Measurements from ENCODE around the gene CPA5. TPM values are rescaled to one million over a fixed set of nuclear protein-coding genes. Genes with fewer than 3 reads are reported as not detected.

Gene CPA5
- total RNA-seq, 1 experiment from 2014 or later: not detected

- Mint-ChIP-seq H3K4me3 (ENCODE audit: low read depth, unreplicated experiment) (no peak overlapping the region), H3K27me3 (ENCODE audit: unreplicated experiment) (no peaks in the 10 kb centered on the region), H3K4me1 (ENCODE audit: low read depth, unreplicated experiment) (no peaks in the 10 kb centered on the region), H3K36me3 (ENCODE audit: insufficient read depth, unreplicated experiment) (no peaks in the 10 kb centered on the region), H3K27ac (ENCODE audit: unreplicated experiment) (no peak overlapping the region), H3K9me3 (ENCODE audit: low read depth, unreplicated experiment) (no peaks in the 10 kb centered on the region)
- DNase-seq: no peak
- intact Hi-C loops (cut with micrococcal nuclease; ENCODE audit: unreplicated experiment): no loop called here
- CTCF ChIA-PET: interaction anchor here (0.6 kb wide), 1 partner anchor 23 kb away, joined by 8 read pairs; no protein-coding TSS in a partner anchor
- no peak for TF ChIP-seq CTCF (IDR thresholded peaks at IDR 0.05; ENCODE audit: unreplicated experiment)
- BruUV-seq (replicated peaks): no TSS peak
Measured at GRCh38 chr7:130405003-130405402, 60.4 kb downstream of the CPA5 start.

- no peak for TF ChIP-seq CTCF (IDR thresholded peaks at IDR 0.05; ENCODE audit: unreplicated experiment)
- no peak overlapping the region for H3K4me3 Mint-ChIP-seq (ENCODE audit: low read depth, unreplicated experiment)
- H3K4me1 Mint-ChIP-seq (ENCODE audit: low read depth, unreplicated experiment): no peaks in the 10 kb centered on the region
Measured at GRCh38 chr7:130409067-130409711, 64.6 kb downstream of the CPA5 start.

GRCh38 chr7:130409712-130410072, 65.1 kb downstream of the CPA5 start:
- DNase-seq: no peak
- BruUV-seq (replicated peaks): no TSS peak
- no peaks in the 10 kb centered on the region for H3K9me3 Mint-ChIP-seq (ENCODE audit: low read depth, unreplicated experiment)
- no peak overlapping the region for H3K4me3 Mint-ChIP-seq (ENCODE audit: low read depth, unreplicated experiment)
- no peak overlapping the region for H3K27ac Mint-ChIP-seq (ENCODE audit: unreplicated experiment)
- intact Hi-C loops (cut with micrococcal nuclease; ENCODE audit: unreplicated experiment): no loop called here
- no peaks in the 10 kb centered on the region for H3K4me1 Mint-ChIP-seq (ENCODE audit: low read depth, unreplicated experiment)
- no peaks in the 10 kb centered on the region for H3K36me3 Mint-ChIP-seq (ENCODE audit: insufficient read depth, unreplicated experiment)
- CTCF ChIA-PET: no interaction called here
- H3K27me3 Mint-ChIP-seq (ENCODE audit: unreplicated experiment): no peaks in the 10 kb centered on the region
- no peak for TF ChIP-seq CTCF (IDR thresholded peaks at IDR 0.05; ENCODE audit: unreplicated experiment)

More at GRCh38 chr7:130409067-130409711, 64.6 kb downstream of the CPA5 start:
- Mint-ChIP-seq H3K9me3 (ENCODE audit: low read depth, unreplicated experiment) (no peaks in the 10 kb centered on the region), H3K36me3 (ENCODE audit: insufficient read depth, unreplicated experiment) (no peaks in the 10 kb centered on the region), H3K27me3 (ENCODE audit: unreplicated experiment) (no peaks in the 10 kb centered on the region), H3K27ac (ENCODE audit: unreplicated experiment) (no peak overlapping the region)
- DNase-seq: no peak
- intact Hi-C loops (cut with micrococcal nuclease; ENCODE audit: unreplicated experiment): no loop called here
- CTCF ChIA-PET: no interaction called here
- no TSS peak for BruUV-seq (replicated peaks)

GRCh38 chr7:130410868-130411541, 66.4 kb downstream of the CPA5 start:
- Mint-ChIP-seq H3K27me3 (ENCODE audit: unreplicated experiment) (no peaks in the 10 kb centered on the region), H3K36me3 (ENCODE audit: insufficient read depth, unreplicated experiment) (no peaks in the 10 kb centered on the region), H3K4me1 (ENCODE audit: low read depth, unreplicated experiment) (no peaks in the 10 kb centered on the region), H3K27ac (ENCODE audit: unreplicated experiment) (no peak overlapping the region), H3K9me3 (ENCODE audit: low read depth, unreplicated experiment) (no peaks in the 10 kb centered on the region), H3K4me3 (ENCODE audit: low read depth, unreplicated experiment) (no peak overlapping the region)
- intact Hi-C loops (cut with micrococcal nuclease; ENCODE audit: unreplicated experiment): no loop called here
- CTCF ChIA-PET: no interaction called here
- BruUV-seq (replicated peaks): no TSS peak
- TF ChIP-seq CTCF (IDR thresholded peaks at IDR 0.05; ENCODE audit: unreplicated experiment): no peak
- no peak for DNase-seq

Measured in Calu3 (cell line).